Aorta (tissue), 5 donors: ENCODE data around the gene MYH8. TPM values are rescaled to one million over a fixed set of nuclear protein-coding genes. Genes with fewer than 3 reads are reported as not detected.

Experiments
- ATAC-seq: fragments of 200-7000 bp; cut with Tn5 transposase; one replicate; pipeline ENCODE4 v1.9.1; 2022; ENCODE audit warnings: moderate library complexity; ENCODE audit not compliant: low FRiP score
- DNase-seq, 2 donors: peaks; one replicate each; pipeline ENCODE4 v3.0.0-alpha.2; 2020
- H3K27ac ChIP-seq, 2 donors: one replicate each; pipeline ENCODE4 v1.5.1; 2013; ENCODE audit warnings: low read length in 2 of 2, mild to moderate bottlenecking in 2 of 2, moderate library complexity in 2 of 2, control low read depth in 1 of 2, inconsistent platforms in 1 of 2, low read depth in 1 of 2
- H3K27me3 ChIP-seq, 2 donors: one replicate each; pipeline ENCODE4 v1.6.1; 2013; ENCODE audit warnings: control low read depth in 1 of 2, low read length in 1 of 2, mild to moderate bottlenecking in 1 of 2, moderate library complexity in 1 of 2; ENCODE audit not compliant: insufficient read depth in 2 of 2, control insufficient read depth in 1 of 2
- H3K36me3 ChIP-seq, 2 donors: one replicate each; pipeline ENCODE4 v1.6.1; 2013; ENCODE audit warnings: control low read depth in 1 of 2, low read length in 1 of 2, mild to moderate bottlenecking in 1 of 2; ENCODE audit not compliant: insufficient read depth in 2 of 2, control insufficient read depth in 1 of 2
- H3K4me1 ChIP-seq, 2 donors: one replicate each; pipeline ENCODE4 v1.6.1; 2013; ENCODE audit warnings: low read length in 2 of 2, control low read depth in 1 of 2, mild to moderate bottlenecking in 1 of 2, moderate library complexity in 1 of 2; ENCODE audit not compliant: insufficient read depth in 2 of 2, control insufficient read depth in 1 of 2
- H3K4me3 ChIP-seq, 2 donors: one replicate each; pipeline ENCODE4 v1.5.1; 2013; ENCODE audit warnings: low read length in 2 of 2, control low read depth in 1 of 2, mild to moderate bottlenecking in 1 of 2
- H3K9me3 ChIP-seq: one replicate; pipeline ENCODE4 v1.6.1; 2013; ENCODE audit warnings: mild to moderate bottlenecking, low read length; ENCODE audit not compliant: control insufficient read depth
- WGBS, 2 donors: extraction: QIAGEN DNeasy Blood & Tissue Kit; methylation state at CpG; one replicate each; pipeline ENCODE4 v1.1.7; 2013; 5-methylcytosine and 5-hydroxymethylcytosine counted together
- intact Hi-C, 2 donors: fragments of 100-400 bp; cut with DNase I; formaldehyde crosslinking; loops; one replicate each; pipeline versions ENCODE4 v1.14.2 to v1.15.0; 2022
- long read RNA-seq, 2 donors: library from polyadenylated mRNA; unstranded; transcript quantifications; one replicate each; pipeline ENCODE4 v2.0.0, GENCODE V29; 2020 to 2021
- polyA plus RNA-seq, 2 donors: library from polyadenylated mRNA; stranded (reverse); fragments of 200-250 nt; gene quantifications; one replicate each; pipeline ENCODE4 v1.2.3, GENCODE V29; 2013
- total RNA-seq, 2 donors: library from RNA; stranded (reverse); fragmentation: NEBNext Ultra II Directional; extraction: Animal tissue kit (Norgen Biotek cat#: 25700); gene quantifications; one replicate each; pipeline ENCODE4 v1.2.1, GENCODE V29; 2021
- donor health status: healthy with polysubstance abuse.
- donor health status: Bipolar disorder and iron deficiency.
- donor health status: DM: no; HTN: no; CAD: no.
- donor health status: DM: no; HTN: no; CAD: no.
- donor health status: DM: yes; HTN: yes; CAD: no.

MYH8 gene
- total RNA-seq (not detected), polyA plus RNA-seq (not detected)
- long read RNA-seq, donor 1: 0 reads
- long read RNA-seq, donor 2: 0 reads

- Histone ChIP-seq H3K9me3 (peaks cover 1% of the 10 kb centered on the region), H3K27me3 (no peaks in the 10 kb centered on the region), H3K36me3 (no peaks in the 10 kb centered on the region), H3K4me3 (no peak within 1 kb of the TSS), H3K27ac (no peak within 1 kb of the TSS), H3K4me1 (no peaks in the 10 kb centered on the region)
- ATAC-seq: no peak
- 66 to 72% methylated on average over 7 of the region's 7 CpGs for WGBS, 2 donors
- no peak for DNase-seq
- intact Hi-C loops: no loop called here
Observed at GRCh38 chr17:10421900-10422542, at the start of gene MYH8. Gene MYH8 (minus strand): TSS chr17:10421950. CDS start chr17:10420227, 1,723 bp downstream.

GRCh38 chr17:10469459-10469858, 47.7 kb upstream of the MYH8 start, which contains the start of gene MYH4:
Gene MYH4 (minus strand): TSS chr17:10469559. CDS start chr17:10466745, 2,814 bp downstream.
- ATAC-seq (no peak), DNase-seq (no peak)
- H3K9me3 ChIP-seq: peaks cover 1% of the 10 kb centered on the region
- H3K4me3 ChIP-seq: no peak within 1 kb of the TSS
- intact Hi-C loops: no loop called here
- H3K4me1 ChIP-seq: no peaks in the 10 kb centered on the region
- WGBS, 2 donors: 53 to 57% methylated on average over 1 of the region's 1 CpG
- H3K27me3 ChIP-seq: no peaks in the 10 kb centered on the region
- no peaks in the 10 kb centered on the region for H3K36me3 ChIP-seq
- no peak within 1 kb of the TSS for H3K27ac ChIP-seq

GRCh38 chr17:10463402-10463801, 41.7 kb upstream of the MYH8 start:
- no peak for ATAC-seq

GRCh38 chr17:10460062-10460461, 38.3 kb upstream of the MYH8 start:
- Histone ChIP-seq H3K36me3 (no peaks in the 10 kb centered on the region), H3K9me3 (no peaks in the 10 kb centered on the region), H3K4me3 (no peak overlapping the region), H3K27me3 (no peaks in the 10 kb centered on the region), H3K4me1 (no peaks in the 10 kb centered on the region), H3K27ac (no peak overlapping the region)
- 79% methylated on average over 4 of the region's 4 CpGs for WGBS, 2 donors
- DNase-seq (no peak), ATAC-seq (no peak)
- intact Hi-C loops: no loop called here

More at GRCh38 chr17:10463402-10463801, 41.7 kb upstream of the MYH8 start:
- 61 to 64% methylated on average over 4 of the region's 4 CpGs for whole genome bisulfite sequencing, 2 donors
- no peak for DNase-seq
- no peaks in the 10 kb centered on the region for H3K4me1 ChIP-seq
- H3K27ac ChIP-seq: no peak overlapping the region
- no peaks in the 10 kb centered on the region for H3K36me3 ChIP-seq
- H3K4me3 ChIP-seq: no peak overlapping the region
- peaks cover 1% of the 10 kb centered on the region for H3K9me3 ChIP-seq
- intact Hi-C loops: no loop called here
- no peaks in the 10 kb centered on the region for H3K27me3 ChIP-seq

GRCh38 chr17:10458701-10459100, 37.0 kb upstream of the MYH8 start:
- 37 to 38% methylated on average over 3 of the region's 3 CpGs for WGBS, 2 donors

GRCh38 chr17:10457952-10458351, 36.2 kb upstream of the MYH8 start:
- Histone ChIP-seq H3K36me3 (no peaks in the 10 kb centered on the region), H3K4me3 (no peak overlapping the region), H3K27ac (no peak overlapping the region), H3K9me3 (no peaks in the 10 kb centered on the region), H3K27me3 (no peaks in the 10 kb centered on the region), H3K4me1 (no peaks in the 10 kb centered on the region)
- WGBS, 2 donors: 22 to 33% methylated on average over 1 of the region's 1 CpG
- no peak for DNase-seq
- intact Hi-C loops: no loop called here
- ATAC-seq: no peak

More at GRCh38 chr17:10458701-10459100, 37.0 kb upstream of the MYH8 start:
- Histone ChIP-seq H3K4me3 (no peak overlapping the region), H3K27ac (no peak overlapping the region), H3K9me3 (no peaks in the 10 kb centered on the region), H3K4me1 (no peaks in the 10 kb centered on the region), H3K36me3 (no peaks in the 10 kb centered on the region), H3K27me3 (no peaks in the 10 kb centered on the region)
- DNase-seq: no peak
- ATAC-seq: no peak
- intact Hi-C loops: no loop called here

- intact Hi-C loops: no loop called here
- ATAC-seq (no peak), DNase-seq (no peak)
- no peaks in the 10 kb centered on the region for H3K4me1 ChIP-seq
- no peak overlapping the region for H3K27ac ChIP-seq
- no peak overlapping the region for H3K4me3 ChIP-seq
- peaks cover 1% of the 10 kb centered on the region for H3K9me3 ChIP-seq
- H3K27me3 ChIP-seq: no peaks in the 10 kb centered on the region
- 67 to 73% methylated on average over 7 of the region's 7 CpGs for WGBS, 2 donors
- no peaks in the 10 kb centered on the region for H3K36me3 ChIP-seq
Observed at GRCh38 chr17:10447026-10447931, 25.5 kb upstream of the MYH8 start.

- 8 to 12% methylated on average over 1 of the region's 1 CpG for WGBS, 2 donors
- ATAC-seq (no peak), DNase-seq (no peak)
- intact Hi-C loops: no loop called here
- Histone ChIP-seq H3K9me3 (no peaks in the 10 kb centered on the region), H3K4me3 (no peak overlapping the region), H3K36me3 (no peaks in the 10 kb centered on the region), H3K27me3 (no peaks in the 10 kb centered on the region), H3K27ac (no peak overlapping the region), H3K4me1 (no peaks in the 10 kb centered on the region)
Observed at GRCh38 chr17:10439816-10440215, 18.1 kb upstream of the MYH8 start.
